Measurements from ENCODE around the gene CHP1. TPM values are rescaled to one million over a fixed set of nuclear protein-coding genes. Genes with fewer than 3 reads are reported as not detected.

The CHP1 gene
- total and polyA plus RNA-seq, 2 donors (not counting 1 experiment from before 2014, with no cell fraction given) = 14.2 to 39.9 TPM

- intact Hi-C loops (cut with micrococcal nuclease) = loop anchor here (1.0 to 5.0 kb wide), 9 partner anchors 7 to 902 kb away; partner anchors contain the start of genes CHP1, KNSTRN, NDUFAF1 and NUSAP1
- H3K4me3 Mint-ChIP-seq = peak overlapping the region; percentile 95
- Histone ChIP-seq H3K9me3 (ENCODE audit: control extremely low read depth in 1 of 3, control insufficient read depth in 2 of 3, insufficient read depth in 1 of 3, low read length in 2 of 3) (no peaks in the 10 kb centered on the region), H3K27ac (ENCODE audit: low read length in 2 of 2) (peak overlapping the region; percentile 86 to 90), H3K4me1 (ENCODE audit: control insufficient read depth in 2 of 2, insufficient read depth in 2 of 2, low read length in 2 of 2) (peaks cover 16 to 33% of the 10 kb centered on the region in 2 donors), H3K4me2 (replicated peaks; ENCODE audit: low read depth, low read length, poor library complexity, severe bottlenecking) (peak overlapping the region; percentile 79), H3K79me2 (ENCODE audit: control insufficient read depth, insufficient read depth, low read length) (peaks cover 48% of the 10 kb centered on the region), H3K9ac (ENCODE audit: low read length) (peak overlapping the region; percentile 85), H3K27me3 (replicated peaks in 1 of 4; ENCODE audit: control extremely low read depth in 1 of 4, control insufficient read depth in 3 of 4, insufficient read depth in 4 of 4, low read length in 3 of 4) (no peaks in the 10 kb centered on the region), H3K36me3 (replicated peaks in 1 of 2; ENCODE audit: control extremely low read depth in 1 of 2, control insufficient read depth in 1 of 2, extremely low read depth in 1 of 2, insufficient read depth in 2 of 2, low read length in 1 of 2) (peaks cover 5 to 41% of the 10 kb centered on the region in 2 experiments), H2AFZ (ENCODE audit: insufficient read depth, low read depth, low read length, poor library complexity, severe bottlenecking) (peak overlapping the region; percentile 89), H3K4me3 (ENCODE audit: control extremely low read depth in 1 of 5, extremely low read depth in 1 of 5, insufficient read depth in 1 of 5, low read depth in 2 of 5, low read length in 4 of 5) (peak overlapping the region; percentile 86 to 97 (median 94)), H4K20me1 (ENCODE audit: control insufficient read depth, insufficient read depth, low read length, poor library complexity, severe bottlenecking) (peaks cover 9% of the 10 kb centered on the region)
- peak overlapping the region; percentile 97 for H3K27ac Mint-ChIP-seq
- no peaks in the 10 kb centered on the region for H3K9me3 Mint-ChIP-seq (ENCODE audit: insufficient read depth)
- H3K4me1 Mint-ChIP-seq = peaks cover 42% of the 10 kb centered on the region
- WGBS (ENCODE audit: insufficient coverage) = under 1% methylated on average over 54 of the region's 61 CpGs
- CTCF ChIA-PET = interaction anchor here (0.6 to 0.9 kb wide), 2 partner anchors 53 to 560 kb away, joined by 4 to 5 read pairs; partner anchors contain the start of gene CHP1
- H3K27me3 Mint-ChIP-seq = no peaks in the 10 kb centered on the region
- ATAC-seq (ENCODE audit: low read depth) (peak; percentile 98), DNase-seq (peak; percentile 99)
- TF ChIP-seq EZH2 (IDR thresholded peaks at IDR 0.05; ENCODE audit: borderline replicate concordance, insufficient read depth, low read depth, low read length, poor library complexity, severe bottlenecking) (no peak), CTCF (IDR thresholded peaks at IDR 0.05) (no peak)
- POLR2A ChIA-PET = interaction anchor here (0.8 to 1.5 kb wide), 5 partner anchors 8 to 989 kb away, joined by 3 to 10 read pairs (median 3); partner anchors contain the start of genes CHP1, EXD1, GANC and NUSAP1
Observed at GRCh38 chr15:41283653-41284426, 52.8 kb downstream of the CHP1 start.
